ENCODE results near the gene DAND5.
"Not testable (repeated sequence)": the region's sequence is repeated elsewhere in the genome, so short reads cannot be mapped to it uniquely, and the experiment has no call there.

Gene DAND5

GRCh38 chr19:12946731-12947496 is 22.5 kb upstream of the DAND5 start:
- TF ChIP-seq CTCF (IDR thresholded peaks at IDR 0.05; ENCODE audit: low read depth, low read length): no peak
- H3K4me3 ChIP-seq (ENCODE audit: low read depth, low read length): peak overlapping the region; percentile 75

GRCh38 chr19:12947702-12948611 is 21.4 kb upstream of the DAND5 start:
- no peak for TF ChIP-seq CTCF (IDR thresholded peaks at IDR 0.05; ENCODE audit: low read depth, low read length)

GRCh38 chr19:12948612-12949362 is 20.6 kb upstream of the DAND5 start:
- no peak overlapping the region for H3K4me3 ChIP-seq (ENCODE audit: low read depth, low read length)
- TF ChIP-seq CTCF (IDR thresholded peaks at IDR 0.05; ENCODE audit: low read depth, low read length): no peak

More at GRCh38 chr19:12947702-12948611, 21.4 kb upstream of the DAND5 start:
- H3K4me3 ChIP-seq (ENCODE audit: low read depth, low read length): no peak overlapping the region

GRCh38 chr19:12949363-12950283 is 19.8 kb upstream of the DAND5 start:
- no peak overlapping the region for H3K4me3 ChIP-seq (ENCODE audit: low read depth, low read length)
- TF ChIP-seq CTCF (IDR thresholded peaks at IDR 0.05; ENCODE audit: low read depth, low read length): no peak

- not testable (repeated sequence) for H3K4me3 ChIP-seq (ENCODE audit: low read depth, low read length)
Measured at GRCh38 chr19:12952050-12952449, 17.3 kb upstream of the DAND5 start.

- TF ChIP-seq CTCF (IDR thresholded peaks at IDR 0.05; ENCODE audit: low read depth, low read length): no peak
- H3K4me3 ChIP-seq (ENCODE audit: low read depth, low read length): no peak overlapping the region
Measured at GRCh38 chr19:12952488-12953137, 16.8 kb upstream of the DAND5 start.

Data from WI38 (cell line).